Erythroblast (primary cell): ENCODE measurements around the gene ASAP2.

Experiments used
- DNase-seq, 2 experiments: peaks; one replicate each; lab custom pipeline; 2025; lab: John Stamatoyannopoulos, UW
- GATA1 ChIP-seq: IDR thresholded peaks from 2 replicates; pipeline ENCODE4 v1.6.1; 2011; ENCODE audit warnings: low read depth, mild to moderate bottlenecking, control low read depth, low read length, moderate library complexity
- POLR2A ChIP-seq: IDR thresholded peaks from 2 replicates; pipeline ENCODE4 v1.6.1; 2011; ENCODE audit warnings: mild to moderate bottlenecking, low read length

The ASAP2 gene

DNA sequence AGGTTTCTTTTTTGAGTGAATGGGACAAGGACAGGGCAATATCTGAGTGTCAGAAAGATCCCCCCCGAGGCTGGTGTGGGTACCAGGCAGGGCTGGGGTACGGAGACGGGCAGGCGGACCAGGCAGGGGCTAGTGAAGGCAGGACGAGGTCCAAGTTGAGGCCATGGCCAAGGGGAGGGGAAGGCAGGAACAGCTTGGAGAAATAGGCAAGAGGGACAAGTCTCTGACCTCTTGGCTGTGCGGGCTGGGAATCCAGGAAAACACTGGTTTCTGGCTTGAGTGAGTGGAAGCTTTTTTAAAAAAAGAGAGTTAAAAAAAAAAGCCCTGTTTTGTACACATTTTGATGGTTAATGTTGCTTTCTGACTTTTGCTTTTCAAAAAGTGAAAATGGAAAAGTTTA, 30.3 kb downstream of the ASAP2 start:
- no peak for DNase-seq
- TF ChIP-seq POLR2A (no peak), GATA1 (no peak)

DNA sequence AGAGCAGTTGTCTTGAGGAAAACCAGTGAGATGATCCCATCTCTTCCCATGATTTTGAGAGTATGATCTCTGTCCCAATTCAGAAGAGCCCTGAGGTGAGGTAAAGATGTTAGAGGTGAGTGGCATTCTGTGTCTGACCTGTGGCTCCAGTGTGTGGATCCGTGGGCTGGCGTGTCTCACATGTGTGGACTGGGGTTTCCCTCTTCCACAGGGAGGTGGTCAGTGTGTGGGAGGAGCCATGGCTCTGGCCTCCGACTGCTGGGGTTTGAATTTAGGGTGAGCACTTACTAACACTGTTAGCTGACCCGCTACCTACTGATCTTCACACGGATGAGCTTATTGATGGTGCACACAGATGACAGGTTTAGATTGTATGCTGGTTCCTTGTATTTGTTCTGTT, 31.2 kb downstream of the ASAP2 start:
- DNase-seq = no peak
- TF ChIP-seq POLR2A = no peak
- TF ChIP-seq GATA1 = no peak

DNA sequence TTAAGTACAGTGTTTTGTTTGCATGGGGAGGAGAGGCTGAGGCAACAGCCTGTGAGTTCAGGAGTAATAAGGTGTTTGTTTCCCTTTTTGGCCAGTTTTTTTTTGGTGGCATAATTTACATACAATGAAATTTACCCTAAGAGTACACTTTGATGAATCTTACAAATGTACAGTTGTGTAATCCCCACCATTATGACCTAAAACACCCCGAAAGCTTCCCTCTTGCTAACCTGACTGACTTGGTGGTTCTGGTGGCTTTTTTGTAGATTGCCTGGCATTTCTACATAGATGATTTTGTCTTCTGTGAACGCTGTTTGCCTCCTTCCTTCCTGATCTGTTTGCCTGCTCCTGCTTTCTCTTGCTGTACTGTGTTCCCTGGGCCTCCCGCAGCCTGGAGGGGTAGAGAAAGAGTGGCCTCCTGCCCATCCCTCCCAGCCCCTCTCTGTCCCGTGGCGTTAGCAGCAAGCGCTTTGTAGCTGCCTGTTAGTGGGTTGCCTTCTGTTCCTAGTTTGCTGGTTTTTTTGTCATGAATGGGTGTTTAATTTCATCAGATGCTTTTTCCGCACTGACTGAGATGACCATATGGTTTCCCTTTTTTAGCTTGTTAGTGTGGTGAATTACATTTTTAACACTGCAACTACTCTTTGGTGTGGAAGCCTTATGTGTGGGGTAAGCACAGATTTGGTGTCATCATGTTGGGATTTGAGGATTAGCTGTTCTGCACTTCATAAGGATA, 32.1 kb downstream of the ASAP2 start:
- DNase-seq = no peak
- no peak for TF ChIP-seq GATA1
- TF ChIP-seq POLR2A = no peak

DNA sequence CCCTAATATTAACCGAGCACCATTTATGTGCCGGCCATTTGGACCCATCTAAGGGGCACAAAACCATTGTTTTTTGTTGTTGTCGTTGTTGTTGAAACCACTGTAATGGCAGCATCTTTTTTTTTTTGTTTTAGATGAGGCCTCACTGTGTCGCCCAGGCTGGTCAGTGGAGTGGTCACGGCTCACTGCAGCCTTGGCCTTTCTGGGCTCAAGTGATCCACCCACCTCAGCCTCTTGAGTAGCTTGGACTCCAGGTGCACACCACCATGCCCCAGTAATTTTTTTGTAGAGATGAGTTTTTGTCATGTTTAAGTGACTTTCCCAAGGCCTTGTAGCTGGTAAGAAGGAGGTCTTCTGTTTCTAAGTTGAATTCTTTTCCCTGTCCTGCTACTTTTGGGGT, 33.0 kb downstream of the ASAP2 start:
- DNase-seq = no peak
- TF ChIP-seq POLR2A (no peak), GATA1 (no peak)

DNA sequence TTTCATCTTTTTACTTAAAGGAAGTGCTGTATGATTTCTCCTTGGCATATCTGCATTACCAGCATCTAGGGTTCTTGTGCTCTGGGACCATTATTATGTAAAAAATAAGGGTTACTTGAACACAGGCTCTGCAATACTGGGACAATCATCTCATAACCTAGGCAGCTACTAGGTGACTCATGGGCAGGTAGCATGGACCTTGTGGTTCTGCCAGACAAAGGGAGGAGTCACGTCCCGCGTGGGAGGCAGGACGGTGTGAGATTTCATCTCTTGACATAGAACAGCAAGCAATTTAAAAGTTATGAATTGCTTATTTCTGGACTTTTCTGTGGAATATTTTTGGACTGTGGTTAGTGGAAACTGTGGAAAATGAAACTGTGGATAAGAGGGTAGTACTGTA, 34.1 kb downstream of the ASAP2 start:
- no peak for TF ChIP-seq POLR2A
- TF ChIP-seq GATA1 = no peak
- DNase-seq = no peak

DNA sequence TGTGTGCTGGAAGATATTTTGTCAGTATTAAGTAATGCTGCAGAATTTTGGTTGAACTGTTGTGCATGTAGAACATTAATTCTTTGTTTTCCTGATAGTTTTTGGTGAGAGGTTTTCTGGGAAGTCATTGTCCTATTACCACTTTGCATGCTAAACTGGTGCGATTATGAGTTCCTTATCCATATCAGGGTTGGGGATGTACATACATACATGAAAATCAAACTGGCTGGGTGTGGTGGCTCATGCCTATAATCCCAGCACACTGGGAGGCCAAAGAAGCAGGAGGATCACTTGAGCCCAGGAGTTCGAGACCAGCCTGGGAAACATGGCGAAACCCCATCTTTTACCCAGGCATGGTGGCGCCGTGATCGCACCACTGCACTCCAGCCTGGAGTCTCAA, 34.6 kb downstream of the ASAP2 start:
- no peak for DNase-seq
- no peak for TF ChIP-seq GATA1
- TF ChIP-seq POLR2A = no peak

DNA sequence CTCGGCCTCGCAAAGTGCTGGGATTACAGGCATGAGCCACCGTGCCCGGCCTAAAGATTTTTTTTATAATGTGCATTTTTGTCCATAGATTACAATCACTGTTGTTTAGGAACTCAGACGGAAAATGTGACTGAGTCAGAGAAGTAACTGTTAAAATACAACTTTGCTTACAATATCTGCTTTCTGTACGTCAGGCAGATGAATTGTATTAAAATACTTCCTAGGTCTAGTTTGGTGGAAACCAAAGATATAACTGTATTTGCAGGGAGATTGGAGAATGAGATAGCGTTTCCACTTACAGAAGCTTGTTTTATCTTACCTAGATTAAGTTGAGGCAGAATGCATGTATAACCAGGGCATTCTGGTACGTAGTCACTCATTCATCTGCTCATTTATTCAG, 36.7 kb downstream of the ASAP2 start:
- TF ChIP-seq POLR2A (no peak), GATA1 (no peak)
- DNase-seq = no peak

DNA sequence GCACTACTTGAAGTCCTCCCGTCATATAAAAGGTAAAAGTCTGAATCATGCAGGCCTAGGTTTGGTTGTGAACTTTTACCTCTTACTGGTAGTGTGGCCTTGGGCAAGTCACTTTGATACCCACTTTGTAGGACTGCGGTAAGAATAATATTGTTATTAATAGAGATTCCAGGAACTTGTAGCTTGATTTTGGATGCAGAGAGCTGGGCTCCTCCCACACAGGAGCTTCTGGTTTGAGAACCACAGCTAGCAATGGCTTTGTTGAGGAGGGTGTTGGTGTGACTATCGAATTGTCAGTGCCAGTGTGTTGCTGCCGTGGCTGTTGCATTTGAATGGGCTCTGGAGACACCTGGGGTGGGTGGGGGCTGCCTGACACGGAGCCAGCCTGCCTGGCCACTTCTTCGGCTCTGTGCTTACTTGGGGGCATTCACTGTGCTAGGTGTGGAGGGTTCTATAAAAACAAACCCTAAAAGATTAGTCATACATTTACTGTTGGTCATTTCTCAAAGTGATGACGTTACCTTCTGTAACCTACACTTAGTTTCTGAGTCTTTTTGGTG, 38.5 kb downstream of the ASAP2 start:
- no peak for DNase-seq
- TF ChIP-seq GATA1 (no peak), POLR2A (no peak)

DNA sequence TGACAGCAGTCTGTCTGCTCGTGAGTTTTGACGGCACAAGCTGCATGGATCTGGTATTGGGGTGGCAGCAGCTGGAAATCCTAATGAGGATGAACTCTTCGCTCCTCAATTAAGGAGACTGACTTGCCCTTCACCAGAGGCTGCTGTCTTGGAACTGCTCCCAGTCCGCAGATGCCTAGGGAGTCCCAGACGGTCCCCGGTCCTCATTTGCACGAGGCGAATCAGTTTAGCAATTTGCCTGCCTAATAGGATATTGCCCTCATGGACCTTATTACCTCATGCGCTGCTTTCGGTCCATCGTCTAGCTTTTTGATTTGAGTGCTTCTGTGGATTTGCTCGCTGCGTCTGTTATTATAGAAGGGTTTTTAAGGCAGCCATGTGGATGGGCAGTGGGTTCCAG, 40.6 kb downstream of the ASAP2 start:
- TF ChIP-seq POLR2A (no peak), GATA1 (no peak)
- no peak for DNase-seq

DNA sequence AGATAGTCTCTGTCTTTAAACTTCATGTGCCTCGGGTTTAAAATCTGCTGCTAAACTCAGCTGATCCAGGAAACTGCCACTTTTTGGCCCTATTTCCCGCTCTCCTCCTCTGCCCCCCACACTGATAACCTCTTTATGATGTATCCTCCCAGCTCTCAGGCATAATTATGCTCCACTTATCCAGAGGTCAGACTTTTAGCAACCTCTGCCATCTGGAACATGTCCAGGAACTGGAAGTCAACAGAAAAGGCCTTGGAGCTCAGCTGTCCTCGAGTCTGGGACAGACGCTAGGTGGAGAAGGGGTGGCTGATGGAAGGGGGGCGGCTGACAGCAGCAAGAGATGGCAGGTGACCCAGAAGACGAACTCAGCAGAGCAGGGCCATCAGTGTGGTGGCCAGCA, 41.2 kb downstream of the ASAP2 start:
- no peak for DNase-seq
- no peak for TF ChIP-seq GATA1
- TF ChIP-seq POLR2A = no peak

DNA sequence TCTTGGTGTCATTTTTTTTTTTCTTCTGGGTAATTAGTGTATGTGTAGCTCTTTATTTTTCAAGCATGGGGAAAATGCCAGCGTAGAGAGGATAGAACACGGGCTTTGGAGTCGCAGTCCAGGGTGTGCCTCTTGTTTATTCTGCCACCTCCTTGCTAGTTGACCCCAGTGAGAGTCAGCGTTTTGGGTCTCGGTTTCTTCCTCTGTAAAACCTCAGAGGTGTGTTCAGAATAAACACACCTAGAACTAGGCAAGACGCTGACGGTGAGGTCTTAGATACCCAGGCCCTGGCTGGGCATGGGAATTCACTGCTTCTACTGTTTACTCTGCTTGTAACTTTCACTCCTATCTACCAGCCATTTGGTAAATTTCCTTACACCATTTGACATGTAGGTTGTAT, 41.8 kb downstream of the ASAP2 start:
- no peak for DNase-seq
- no peak for TF ChIP-seq POLR2A
- no peak for TF ChIP-seq GATA1

DNA sequence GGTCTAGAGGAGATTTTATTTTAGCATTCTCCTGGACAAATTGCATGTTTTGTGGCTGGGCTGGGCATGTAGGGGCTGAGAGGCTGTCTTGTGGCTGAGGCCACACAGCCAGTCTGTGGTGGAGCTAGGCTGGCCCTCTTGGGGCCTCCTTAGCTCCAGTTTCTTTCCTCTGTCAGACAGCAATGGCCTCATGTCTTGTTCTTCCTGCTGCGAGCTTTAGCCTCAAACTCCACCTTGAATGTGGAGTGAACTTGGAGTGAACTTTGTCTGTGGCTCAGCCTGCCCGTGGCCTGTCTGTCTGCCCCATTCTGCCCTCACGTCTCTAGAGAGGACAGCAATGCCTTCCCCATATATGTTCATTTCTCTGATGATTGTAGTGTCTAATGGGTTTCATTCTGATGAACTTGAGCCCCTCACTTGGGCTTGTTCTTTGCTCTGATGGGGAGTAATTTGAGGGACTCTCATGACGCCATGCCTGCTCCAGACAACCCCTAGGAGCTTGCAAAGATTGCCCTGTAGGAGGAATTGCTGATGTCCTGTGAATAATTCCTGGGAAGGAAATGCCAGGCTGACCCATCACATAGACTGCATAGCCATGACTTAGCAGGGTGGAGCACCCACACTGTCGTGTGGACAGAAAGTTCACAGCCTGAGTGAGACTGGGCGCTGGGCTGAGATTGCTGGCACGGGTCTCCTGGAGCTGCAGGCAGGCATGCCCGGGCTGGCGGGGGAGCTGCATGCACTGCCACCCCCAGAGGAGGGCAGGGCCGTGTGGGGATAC, 42.6 kb downstream of the ASAP2 start:
- DNase-seq = no peak
- no peak for TF ChIP-seq GATA1
- no peak for TF ChIP-seq POLR2A

DNA sequence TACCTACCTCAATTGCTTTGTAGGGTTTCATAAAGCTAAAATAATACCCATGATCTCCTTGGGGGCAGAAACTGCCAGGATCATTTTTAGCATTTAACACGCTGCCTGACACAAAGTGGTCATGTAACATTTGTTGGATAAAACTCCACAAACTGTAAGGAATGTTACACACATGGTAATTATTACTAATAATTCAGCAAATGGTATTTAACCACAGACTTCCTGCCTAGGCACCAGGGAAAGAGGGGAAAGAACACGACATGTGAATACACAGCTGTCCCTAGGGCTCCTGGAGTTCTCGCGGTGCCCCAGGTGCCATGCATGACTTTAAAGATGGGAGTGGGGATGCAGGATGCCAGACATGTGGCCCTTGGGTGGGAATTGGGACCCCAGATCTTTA, 43.5 kb downstream of the ASAP2 start:
- DNase-seq = no peak
- TF ChIP-seq POLR2A = no peak
- TF ChIP-seq GATA1 = no peak

DNA sequence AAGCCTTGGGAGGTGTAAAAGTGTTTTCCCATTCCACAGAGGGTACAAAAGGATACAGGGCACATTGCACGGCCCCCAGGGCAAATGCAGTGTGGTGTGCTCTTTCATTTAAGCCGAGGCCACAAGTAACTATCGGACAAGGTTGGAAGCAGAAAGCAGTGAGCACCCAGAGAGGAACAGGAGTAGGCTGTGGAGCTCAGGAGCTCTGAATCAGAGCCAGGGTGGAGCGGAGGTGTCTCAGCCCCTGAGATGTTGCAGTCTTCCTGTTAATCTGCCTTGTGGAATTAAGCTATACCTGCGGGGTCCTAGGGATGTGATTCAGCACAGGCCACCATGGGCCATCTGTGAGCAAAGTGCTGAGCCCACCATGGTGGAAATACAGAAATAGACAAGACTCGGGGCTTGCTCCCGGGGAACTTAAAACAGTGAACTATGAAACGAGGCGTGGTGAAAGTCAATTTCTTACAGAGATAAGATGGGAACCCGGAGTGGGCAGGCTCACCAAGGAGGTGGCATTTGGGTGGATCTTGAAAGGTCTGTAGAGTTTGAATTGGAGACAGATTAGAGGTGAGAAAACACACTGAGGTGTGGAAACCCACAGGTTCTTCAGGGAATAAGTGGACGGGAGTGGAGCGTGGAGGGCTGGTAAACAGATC, 44.0 kb downstream of the ASAP2 start:
- TF ChIP-seq POLR2A (no peak), GATA1 (no peak)
- DNase-seq = no peak
